HG03457 (cell line): ENCODE results near the gene F8.
"Not testable (repeated sequence)": the region's sequence is repeated elsewhere in the genome, so short reads cannot be mapped to it uniquely, and the experiment has no call there.

Experiments used
- ATAC-seq: cut with Tn5 transposase; IDR thresholded peaks from one replicate; pipeline ENCODE4 v1.9.1; 2021; ENCODE audit warnings: moderate number of reproducible peaks; ENCODE audit not compliant: unreplicated experiment

F8 gene

DNA sequence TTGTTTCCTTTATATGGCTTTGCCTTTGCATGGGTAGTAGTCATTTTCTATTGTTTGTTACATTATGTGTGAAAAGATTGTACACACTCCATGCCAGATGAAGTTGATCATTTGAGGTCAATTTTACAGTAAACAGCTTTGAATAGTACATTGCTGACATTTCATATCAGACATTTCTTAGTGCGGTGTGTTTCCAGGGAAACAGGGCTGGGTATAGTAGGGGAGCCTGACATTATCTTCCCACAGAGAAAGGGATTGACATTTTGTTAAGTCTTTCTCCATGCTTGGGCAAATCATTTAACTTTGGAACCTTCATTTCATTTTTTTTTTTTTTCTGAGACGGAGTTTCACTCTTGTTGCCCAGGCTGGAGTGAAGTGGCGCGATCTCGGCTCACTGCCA lies 9.1 kb upstream of the F8 start:
- no peak for ATAC-seq

DNA sequence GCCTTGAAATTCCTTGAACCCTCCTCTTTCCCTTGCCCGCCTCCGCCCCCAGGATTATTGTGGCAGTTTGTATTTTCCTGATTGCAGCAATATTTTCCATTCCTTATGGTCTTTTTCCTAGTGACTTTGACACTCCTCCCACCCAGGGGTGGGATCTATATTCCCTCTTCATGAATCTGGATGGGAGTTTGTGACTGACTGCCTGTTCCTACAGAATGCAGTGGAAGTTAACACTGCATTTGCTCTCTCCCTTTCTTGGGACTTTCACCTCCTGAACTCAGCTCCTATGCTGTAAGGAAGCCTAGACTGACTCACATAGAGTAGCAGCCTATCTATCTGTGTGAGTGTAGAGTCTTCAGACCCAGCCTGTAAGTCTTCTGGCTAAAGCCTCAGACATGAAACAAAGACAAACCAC lies 6.4 kb upstream of the F8 start:
- no peak for ATAC-seq

DNA sequence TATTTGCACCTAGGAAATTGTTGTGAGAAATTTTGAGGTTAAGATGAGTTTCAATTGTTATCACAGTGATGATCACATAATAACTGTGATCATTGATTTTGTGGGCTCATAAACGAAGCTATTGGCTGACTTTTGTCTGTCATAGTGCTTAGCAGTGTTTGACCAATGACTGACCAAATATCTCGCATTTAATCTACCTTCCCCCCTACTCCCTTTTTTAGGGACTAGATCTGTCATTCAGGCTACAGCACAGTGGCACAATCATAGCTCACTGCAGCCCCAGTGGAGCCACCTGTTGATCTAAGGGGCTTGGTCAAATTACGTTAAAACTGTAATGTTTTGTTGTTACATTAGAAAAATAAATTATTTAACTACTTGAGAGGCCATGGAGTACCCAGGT lies 5.6 kb upstream of the F8 start:
- ATAC-seq: no peak

DNA sequence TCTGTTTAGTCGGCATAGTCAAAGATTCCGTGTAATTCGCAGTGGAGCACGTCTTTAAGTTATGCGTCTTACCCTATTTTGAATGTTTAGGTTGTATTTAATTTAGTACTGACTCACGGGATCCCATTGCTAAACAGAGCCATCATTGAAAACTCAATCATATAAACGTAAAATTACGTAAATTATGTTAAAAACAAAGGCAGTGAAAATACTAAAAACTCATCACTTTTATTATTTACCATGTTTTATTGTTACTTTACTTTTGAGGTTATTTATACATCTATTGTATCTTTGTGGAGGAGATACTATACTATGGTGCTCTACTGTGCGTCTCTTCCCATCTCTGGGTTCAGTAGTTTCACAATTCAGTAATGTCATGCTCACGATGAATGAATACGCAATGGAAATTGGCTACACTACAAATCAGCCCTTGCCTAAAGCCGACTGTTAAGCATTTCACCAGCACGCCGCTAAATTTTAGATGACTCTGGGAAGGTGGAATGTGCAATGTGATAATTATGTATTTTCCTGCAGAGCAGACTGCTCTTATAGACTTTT lies 5.1 kb upstream of the F8 start:
- ATAC-seq: no peak

DNA sequence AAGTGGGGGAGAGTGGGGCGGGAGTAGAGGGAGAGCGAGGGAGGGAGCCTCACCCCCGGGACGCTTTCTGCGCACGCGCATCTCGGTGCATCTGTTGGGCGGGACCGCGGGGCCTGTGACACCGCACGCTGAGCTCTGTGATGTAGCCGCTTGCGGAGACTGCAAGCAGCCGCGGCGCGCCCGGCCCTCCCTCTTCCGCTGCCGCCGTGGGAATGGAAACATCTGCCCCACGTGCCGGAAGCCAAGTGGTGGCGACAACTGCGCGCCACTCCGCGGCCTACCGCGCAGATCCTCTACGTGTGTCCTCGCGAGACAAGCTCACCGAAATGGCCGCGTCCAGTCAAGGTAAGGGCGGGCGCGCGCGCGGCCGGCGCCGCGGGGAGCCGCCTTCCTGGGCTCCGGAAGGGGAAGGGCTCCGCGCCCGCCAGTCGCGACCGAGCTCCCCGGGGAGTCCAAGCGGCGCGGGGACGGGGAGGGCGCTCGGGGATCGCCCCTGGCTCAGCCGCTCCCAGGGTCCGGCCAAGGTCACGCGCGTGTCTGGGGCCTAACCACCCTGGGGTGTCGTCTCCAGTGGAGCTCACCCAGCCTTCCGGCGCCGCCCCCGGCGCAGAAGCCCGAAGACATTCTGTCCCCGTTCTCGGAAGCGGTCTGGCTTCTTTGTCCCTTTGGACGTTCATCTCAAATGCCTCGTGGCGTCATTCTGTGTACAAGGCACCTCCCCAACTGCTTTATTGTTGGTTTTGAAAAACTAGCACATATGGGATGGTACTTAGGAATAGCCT lies 4.4 kb upstream of the F8 start, which contains the start of gene FUNDC2:
FUNDC2 (plus strand) TSS at position 118 of the 782 bp plus-strand sequence; CDS start at position 213, 95 bp downstream.
- ATAC-seq: peak; percentile 82

DNA sequence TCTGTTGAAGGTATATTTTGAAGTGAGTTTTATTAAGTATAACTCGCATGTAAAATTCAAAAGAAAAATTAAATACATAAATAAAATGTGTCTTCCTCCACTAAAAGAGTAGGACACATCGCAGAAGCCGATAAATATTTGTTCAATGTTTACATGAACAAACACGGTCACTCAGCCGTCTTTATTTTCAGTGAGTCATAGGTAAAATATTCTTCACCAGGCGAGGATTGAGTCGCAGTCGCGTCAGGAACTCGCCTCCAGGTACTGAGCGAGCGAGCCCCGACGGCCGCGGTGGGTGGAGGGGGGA lies 3.9 kb upstream of the F8 start:
- ATAC-seq: no peak

DNA sequence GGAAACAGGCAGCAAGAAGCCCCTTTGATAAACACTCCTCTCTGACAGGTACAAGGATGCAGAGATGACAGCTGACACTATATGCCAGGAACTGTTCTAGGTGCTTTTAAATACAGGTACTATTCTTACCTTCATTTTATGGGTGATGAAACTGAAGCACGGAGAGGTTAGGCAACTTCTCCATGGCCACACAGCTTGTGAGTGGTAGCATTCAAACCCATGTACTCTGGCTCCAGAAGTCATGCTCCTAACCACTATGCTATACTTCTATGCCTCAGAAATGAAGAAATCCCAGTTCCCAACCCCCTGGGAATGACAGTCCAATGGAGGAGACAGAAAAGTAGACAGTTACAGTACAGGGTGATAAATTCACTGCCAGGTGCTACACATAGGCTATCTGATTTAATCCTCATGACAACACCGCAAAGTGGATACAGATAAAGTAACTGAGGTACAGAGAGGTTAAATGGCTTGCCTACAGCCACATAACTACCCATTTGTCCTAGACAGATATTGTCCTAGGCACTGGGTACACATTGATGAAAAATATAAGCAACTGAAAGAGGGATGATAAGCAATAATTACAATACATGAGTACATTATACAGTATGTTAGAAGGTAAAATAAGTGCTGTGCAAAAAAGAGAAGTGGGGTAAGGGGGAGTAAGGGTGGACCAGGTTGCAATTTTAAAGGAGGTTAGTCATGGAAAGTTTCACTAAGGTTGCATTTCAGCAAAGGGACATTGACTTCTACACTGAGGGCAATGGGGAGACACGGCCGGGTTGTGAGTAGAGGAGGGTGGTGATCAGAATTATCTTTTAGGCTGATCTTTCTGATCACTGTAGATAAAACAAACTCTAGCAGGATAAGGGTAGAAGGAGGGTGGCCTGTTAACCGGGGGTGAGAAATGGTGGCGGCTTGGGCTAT lies 1.6 kb upstream of the F8 start:
- ATAC-seq: no peak

DNA sequence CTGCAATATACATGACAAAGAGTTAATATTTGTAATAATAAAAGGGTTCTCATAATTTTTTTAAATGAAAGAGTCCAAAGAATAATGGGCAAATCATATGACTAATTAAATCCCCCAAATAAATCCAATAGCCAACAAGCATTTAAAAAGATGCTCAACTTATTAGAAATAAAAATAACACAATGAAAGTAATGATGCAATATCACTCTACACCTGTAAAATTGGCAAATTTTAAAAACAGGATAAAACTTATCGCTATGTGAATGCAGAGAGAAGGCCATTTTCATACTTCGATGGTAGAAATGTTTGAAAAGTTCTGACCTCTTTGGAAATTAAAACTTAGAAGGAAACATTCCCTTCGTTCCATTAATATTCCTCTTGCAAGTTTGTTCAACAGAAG lies 1.9 kb downstream of the F8 start:
- no peak for ATAC-seq

DNA sequence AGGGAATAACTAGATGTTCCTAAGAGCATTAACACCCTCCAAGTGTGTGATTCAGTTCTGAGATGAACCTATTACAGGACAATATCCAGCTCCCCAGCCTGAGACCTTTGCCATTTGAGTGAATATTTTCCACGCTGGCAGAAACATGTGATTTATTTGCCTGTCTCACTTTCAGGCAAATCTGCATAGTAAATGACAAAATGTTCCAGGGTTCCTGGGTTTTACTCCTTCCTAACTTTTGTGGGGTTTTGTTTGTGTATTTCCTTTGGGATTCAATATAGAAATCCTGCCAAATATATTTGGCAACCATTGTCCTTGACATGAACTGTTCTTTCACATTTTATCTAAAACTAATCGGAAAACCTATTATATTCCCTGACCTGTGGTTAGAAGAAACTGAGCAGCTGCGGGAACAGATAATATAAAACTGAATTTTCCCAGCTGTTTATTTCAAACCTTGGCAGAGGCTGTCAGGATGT lies 12.5 kb downstream of the F8 start:
- ATAC-seq: no peak

DNA sequence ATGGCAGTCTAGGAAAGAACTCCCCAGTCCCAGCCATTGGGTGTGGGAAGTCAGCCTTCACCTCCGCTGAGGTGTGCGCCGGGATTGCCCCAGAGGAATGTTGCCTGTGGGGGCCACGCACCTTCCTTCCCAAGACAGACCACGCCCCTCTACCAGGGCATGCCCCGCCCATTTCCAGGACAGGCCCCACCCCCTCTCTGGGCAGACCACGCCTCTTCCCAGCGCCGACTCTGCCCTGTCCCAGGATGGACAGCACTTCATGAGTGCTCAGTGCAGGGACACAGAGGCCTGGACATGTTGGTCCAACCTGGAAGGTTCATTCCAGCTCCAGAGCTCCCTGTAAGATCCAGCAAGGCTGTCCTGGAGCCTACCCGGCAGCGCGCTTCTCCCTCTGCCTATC lies 13.9 kb downstream of the F8 start:
- not testable (repeated sequence) for ATAC-seq

DNA sequence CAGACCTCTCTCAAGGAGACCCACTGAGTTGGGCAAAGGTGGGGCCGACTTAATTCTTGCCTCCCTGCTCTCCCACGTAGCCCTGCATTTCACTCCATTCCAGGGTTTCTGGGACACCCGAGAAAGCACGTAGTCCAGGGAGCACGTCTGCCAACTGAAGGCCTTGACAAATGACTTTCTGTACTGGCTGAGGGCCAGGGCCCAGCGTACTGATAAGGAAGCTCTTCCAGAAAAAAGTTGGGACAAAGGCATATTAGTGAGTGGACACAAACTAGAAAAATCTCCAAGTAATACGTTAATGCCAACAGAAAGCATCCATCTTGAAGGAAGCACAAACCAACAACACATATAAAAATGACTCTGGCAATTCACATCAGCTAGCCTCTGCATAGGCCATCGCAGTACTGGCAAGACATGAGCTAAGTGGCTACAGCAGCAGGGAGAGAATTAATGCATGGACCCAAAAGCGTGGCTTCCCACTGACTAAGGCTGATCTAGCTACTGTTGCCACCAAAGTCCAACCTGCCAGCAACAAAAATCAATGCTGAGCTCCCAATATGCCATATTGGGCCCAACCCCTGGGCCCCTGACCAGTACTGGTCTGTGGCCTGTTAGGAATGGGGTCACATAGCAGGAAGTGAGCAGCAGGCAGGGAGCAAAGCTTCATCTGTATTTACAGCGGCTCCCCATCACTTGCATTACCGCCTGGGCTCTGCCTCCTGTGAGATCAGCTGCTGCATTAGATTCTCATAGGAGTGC lies 15.4 kb downstream of the F8 start:
- not testable (repeated sequence) for ATAC-seq

DNA sequence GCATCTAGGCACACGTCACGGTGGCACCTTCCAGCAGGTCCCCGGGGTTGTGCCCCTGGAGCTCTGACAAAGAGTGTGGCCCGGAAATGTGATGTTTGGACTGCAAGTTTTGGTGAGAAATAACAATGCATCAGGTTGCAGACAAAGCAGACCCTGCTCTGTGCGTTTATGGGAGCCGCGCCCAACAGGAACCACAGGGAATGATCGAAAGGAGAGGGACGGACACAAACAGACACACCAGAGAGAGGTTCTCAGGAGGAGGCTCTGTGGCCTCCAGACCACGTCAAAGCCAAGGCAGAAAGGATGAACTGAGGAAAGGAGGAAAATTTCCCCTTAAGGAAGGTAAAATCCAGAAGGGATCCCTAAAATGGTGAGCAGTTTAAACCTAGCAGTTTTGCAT lies 16.1 kb downstream of the F8 start:
- ATAC-seq: not testable (repeated sequence)

DNA sequence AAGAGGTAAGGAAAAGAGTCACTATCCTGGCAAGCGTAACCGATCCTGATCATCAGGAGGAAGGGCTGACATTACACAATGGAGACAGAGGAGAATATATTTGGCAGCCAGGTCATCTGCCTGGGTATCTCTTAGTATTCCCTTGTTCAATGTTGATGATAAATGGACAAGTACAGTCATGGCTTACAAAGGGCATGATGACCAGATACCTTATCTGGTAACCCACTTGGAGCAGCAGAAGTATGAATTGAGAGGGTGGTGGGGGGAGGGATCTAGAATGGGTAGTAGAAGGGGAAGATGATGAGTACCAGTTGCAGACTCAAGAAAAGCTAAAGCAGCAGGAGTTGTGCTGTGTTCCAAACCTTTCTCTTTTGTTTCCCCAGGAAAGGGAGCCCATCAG lies 17.3 kb downstream of the F8 start:
- no peak for ATAC-seq

DNA sequence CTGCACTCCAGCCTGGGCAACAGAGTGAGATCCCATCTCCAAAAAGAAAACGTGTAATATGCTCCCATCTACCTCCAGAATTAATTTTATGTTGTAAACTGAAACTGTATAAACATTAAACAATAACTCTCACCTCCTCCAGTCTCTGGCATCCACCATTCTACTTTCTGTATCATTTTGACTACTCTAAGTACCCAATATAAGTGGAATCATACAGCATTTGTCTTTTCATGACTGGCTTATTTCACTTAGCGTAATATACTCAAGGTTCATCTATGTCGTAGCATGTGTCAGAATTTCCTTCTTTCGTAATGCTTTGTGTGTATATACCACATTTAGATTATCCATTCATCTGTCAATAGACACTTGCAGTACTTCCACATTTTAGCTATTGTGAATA lies 20.6 kb downstream of the F8 start:
- no peak for ATAC-seq

DNA sequence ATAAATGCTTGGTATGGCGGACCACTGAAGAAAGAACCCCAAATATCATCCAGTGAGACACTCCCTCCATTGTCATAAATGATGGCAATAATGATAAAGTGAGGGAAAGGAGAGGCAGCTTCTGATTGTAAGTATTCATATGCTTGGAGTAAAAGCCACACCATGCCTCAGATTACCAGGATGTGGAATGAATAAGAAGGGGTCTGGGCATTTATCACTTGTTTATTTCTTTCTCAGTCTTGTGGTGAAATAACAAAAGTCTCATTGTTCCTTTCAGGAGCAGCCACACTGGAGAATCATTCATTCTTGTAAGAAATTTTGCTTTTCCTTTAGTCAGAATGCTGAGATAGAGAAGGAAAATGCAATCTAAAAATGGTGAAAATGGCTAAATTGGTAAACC lies 21.7 kb downstream of the F8 start:
- ATAC-seq: no peak

DNA sequence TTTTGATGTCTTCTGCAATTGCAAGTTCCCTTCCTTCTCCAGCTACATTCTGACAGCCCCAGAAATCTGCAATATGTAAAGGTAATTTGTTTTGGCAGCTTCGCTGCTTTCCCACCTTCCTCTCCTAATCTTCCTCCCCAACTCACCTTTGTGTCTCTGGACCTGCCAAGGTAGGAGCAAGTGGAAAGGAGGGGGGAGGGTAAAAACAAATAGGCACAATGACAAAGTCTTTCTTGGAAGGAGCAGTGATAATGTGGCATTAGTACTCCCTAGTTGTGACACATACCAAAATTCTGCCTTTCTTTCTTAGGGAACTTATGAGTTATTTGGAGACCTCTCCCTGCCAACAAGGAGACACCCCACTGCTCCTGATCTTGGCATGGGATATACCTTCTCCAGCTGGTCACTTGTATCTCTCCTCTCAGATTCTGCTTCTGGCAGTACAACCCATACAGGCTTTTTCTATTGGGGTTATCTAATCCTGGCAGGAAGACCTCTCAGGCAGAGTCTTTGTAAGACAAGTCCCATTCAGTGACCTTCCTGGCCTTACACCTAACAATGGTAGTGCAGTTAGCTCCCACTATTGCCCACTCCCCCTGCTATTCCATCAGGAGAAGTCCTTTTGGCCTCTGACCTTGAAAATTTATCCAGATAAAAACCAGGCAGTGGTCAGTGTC lies 24.2 kb downstream of the F8 start:
- ATAC-seq: no peak

DNA sequence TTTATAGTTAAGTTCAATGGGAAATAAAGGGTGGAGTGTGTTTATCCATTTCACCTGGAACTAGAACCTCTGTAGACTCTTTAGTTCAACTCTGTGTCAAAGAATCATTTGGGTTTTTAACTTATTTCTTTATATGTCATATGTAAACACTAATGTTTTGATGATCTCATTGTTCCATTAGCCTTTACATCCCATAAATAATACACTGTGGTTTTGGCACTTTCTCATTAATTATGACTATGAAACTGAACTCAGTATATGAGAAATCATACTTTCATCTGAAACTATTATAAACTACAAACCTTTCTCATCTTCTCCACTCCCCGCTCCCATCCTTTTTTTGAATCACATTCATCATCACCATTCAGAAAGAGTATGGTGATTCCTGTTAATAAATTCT lies 31.0 kb downstream of the F8 start:
- no peak for ATAC-seq

DNA sequence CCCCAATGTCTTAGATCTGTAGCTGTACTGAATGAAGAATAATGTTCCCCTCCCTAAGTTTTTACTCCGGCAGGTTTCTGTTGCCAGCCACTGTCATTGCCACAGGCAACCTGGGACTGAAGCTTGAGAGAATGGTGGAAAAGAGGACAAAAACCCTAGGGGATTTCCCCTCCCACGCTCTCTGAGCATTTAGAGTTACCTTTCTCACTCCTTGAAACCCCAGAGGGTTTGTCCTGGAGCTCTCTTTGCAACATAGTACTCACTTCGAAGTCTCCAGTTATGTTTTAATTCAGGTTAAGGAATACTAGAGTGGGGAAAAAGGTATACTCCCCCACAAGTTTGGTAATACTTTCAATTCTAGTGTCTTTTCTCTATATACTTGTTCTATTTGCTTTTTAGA lies 31.5 kb downstream of the F8 start:
- no peak for ATAC-seq

DNA sequence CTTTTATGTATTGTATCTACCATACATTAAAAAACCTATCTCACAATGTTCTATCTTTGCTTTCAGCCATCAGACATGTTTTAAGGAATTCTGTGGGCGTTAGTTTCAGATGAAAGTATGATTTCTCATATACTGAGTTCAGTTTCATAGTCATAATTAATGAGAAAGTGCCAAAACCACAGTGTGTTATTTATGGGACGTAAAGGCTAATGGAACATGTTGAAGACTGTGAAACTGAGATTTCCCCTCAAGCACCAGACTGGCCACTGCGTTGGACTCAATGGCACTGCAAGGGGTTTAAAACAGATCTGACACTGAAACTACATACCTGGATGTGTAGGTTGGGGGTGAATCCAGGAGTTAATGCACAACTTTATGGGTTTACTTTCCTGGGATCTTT lies 32.0 kb downstream of the F8 start:
- ATAC-seq: no peak

DNA sequence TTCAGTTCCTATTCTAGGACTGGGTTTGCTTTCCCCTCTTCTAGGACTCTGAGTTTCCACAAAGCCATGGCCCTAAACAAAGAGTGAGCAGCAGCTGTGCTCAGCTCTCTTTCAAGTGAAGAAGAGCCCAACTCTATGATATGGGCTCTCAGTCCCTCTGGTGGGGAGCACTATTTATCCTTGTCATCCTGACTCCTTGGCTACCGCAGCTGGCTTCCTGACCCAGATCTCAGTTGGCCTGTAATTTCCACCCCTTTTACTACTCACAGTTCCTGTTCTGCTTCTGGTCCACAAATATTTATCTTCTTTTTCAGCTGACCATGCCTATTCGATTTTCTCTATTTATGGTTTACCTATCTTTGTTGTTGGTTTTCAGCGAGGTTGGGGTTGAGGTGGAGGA lies 33.8 kb downstream of the F8 start:
- no peak for ATAC-seq

DNA sequence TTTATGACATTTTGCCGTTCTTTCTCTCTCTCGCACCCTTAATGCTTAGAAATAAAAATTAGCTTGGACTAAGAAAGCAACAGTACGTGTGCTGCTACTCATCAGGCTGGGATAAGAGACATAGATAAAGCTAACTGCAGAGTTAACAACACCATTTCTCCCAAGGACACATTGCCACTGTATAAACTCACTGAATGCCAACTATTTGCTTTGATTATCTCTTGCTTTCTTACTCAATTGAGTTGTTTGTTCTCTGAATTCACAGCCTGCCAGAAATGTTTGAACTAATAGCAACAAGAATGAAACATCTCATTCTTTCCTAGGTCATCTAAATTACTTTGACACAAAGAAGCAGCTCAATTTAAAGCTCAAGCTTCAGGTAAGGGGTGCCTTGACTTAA lies 34.6 kb downstream of the F8 start:
- no peak for ATAC-seq
